Bronchial epithelial cell (primary cell): Measurements from ENCODE around the gene PEX5. TPM values are rescaled to one million over a fixed set of nuclear protein-coding genes. Genes with fewer than 3 reads are reported as not detected.
A peak's percentile ranks its signal among the peaks of the same experiment; 100 is the strongest.

Experiments
- DNase-seq: peaks from one replicate; pipeline ENCODE4 v3.0.0-alpha.2; 2010; ENCODE audit warnings: low read depth
- FAIRE-seq: peaks from 2 replicates; lab custom pipeline; 2011; peaks lifted over from hg19 to GRCh38; lab: Jason Lieb, UNC
- H3K27me3 ChIP-seq: 2 replicates; pipeline ENCODE4 v1.5.1; 2011; ENCODE audit warnings: low read length; ENCODE audit not compliant: control insufficient read depth, insufficient read depth
- H3K36me3 ChIP-seq: 2 replicates; pipeline ENCODE4 v1.5.1; 2011; ENCODE audit warnings: low read length; ENCODE audit not compliant: control insufficient read depth, insufficient read depth
- H3K4me3 ChIP-seq: 2 replicates; pipeline ENCODE4 v1.5.1; 2011; ENCODE audit warnings: mild to moderate bottlenecking, low read depth, low read length, control low read depth
- CTCF ChIP-seq: IDR thresholded peaks from 2 replicates; pipeline ENCODE4 v1.5.1; 2011; ENCODE audit warnings: mild to moderate bottlenecking, moderate library complexity, low read length, control low read depth, inconsistent platforms; ENCODE audit not compliant: insufficient read depth, severe bottlenecking
- total RNA-seq: library from RNA; depleted of rRNA; stranded (reverse); fragments of >200 nt; gene quantifications from 2 replicates; pipeline ENCODE4 v1.2.1, GENCODE V29; 2014

The PEX5 gene
- total RNA-seq, 1 donor from 2014 or later = 27.9 TPM

- FAIRE-seq (no peak), DNase-seq (peak; percentile 41)
- Histone ChIP-seq H3K36me3 (peaks cover 15% of the 10 kb centered on the region), H3K27me3 (no peaks in the 10 kb centered on the region), H3K4me3 (no peak overlapping the region)
- TF ChIP-seq CTCF = peak; percentile 46
Observed at GRCh38 chr12:7144414-7145120, 44.9 kb upstream of the PEX5 start.

- DNase-seq = no peak
- no peak for TF ChIP-seq CTCF
- FAIRE-seq = no peak
- H3K36me3 ChIP-seq = peaks cover 18% of the 10 kb centered on the region
- H3K4me3 ChIP-seq = no peak overlapping the region
- H3K27me3 ChIP-seq = no peaks in the 10 kb centered on the region
Observed at GRCh38 chr12:7145671-7146070, 43.8 kb upstream of the PEX5 start.

- H3K4me3 ChIP-seq = no peak overlapping the region
- H3K27me3 ChIP-seq = no peaks in the 10 kb centered on the region
- no peak for TF ChIP-seq CTCF
- H3K36me3 ChIP-seq = peaks cover 18% of the 10 kb centered on the region
- no peak for FAIRE-seq
- no peak for DNase-seq
Observed at GRCh38 chr12:7146228-7146627, 43.3 kb upstream of the PEX5 start.

- Histone ChIP-seq H3K4me3 (no peak overlapping the region), H3K36me3 (peaks cover 18% of the 10 kb centered on the region), H3K27me3 (no peaks in the 10 kb centered on the region)
- FAIRE-seq (no peak), DNase-seq (no peak)
- TF ChIP-seq CTCF = no peak
Observed at GRCh38 chr12:7146906-7147305, 42.6 kb upstream of the PEX5 start.

GRCh38 chr12:7150356-7150755 lies 39.1 kb upstream of the PEX5 start:
- Histone ChIP-seq H3K36me3 (peaks cover 11% of the 10 kb centered on the region), H3K4me3 (no peak overlapping the region), H3K27me3 (no peaks in the 10 kb centered on the region)
- no peak for DNase-seq
- no peak for TF ChIP-seq CTCF
- no peak for FAIRE-seq

- FAIRE-seq (no peak), DNase-seq (no peak)
- Histone ChIP-seq H3K27me3 (no peaks in the 10 kb centered on the region), H3K36me3 (peaks cover 11% of the 10 kb centered on the region), H3K4me3 (no peak overlapping the region)
- no peak for TF ChIP-seq CTCF
Observed at GRCh38 chr12:7150841-7151240, 38.6 kb upstream of the PEX5 start.
